Activated CD4-positive, alpha-beta memory T cell treated with anti-CD3 and anti-CD28 coated beads for 36 hours (primary cell): ENCODE measurements around the gene SHISA2. TPM values are rescaled to one million over a fixed set of nuclear protein-coding genes. Genes with fewer than 3 reads are reported as not detected.

Experiments
- CTCF ChIA-PET: fragments of 350-600 bp; sonication (Branson Sonifier 250); formaldehyde crosslinking; loops from one replicate; lab custom pipeline; 2021; ENCODE audit warnings: antibody characterized with exemption, inconsistent platforms; lab: Charles Lee
- POLR2A ChIA-PET: fragments of 350-600 bp; sonication (Branson Sonifier 250); formaldehyde crosslinking; loops from one replicate; lab custom pipeline; 2021; ENCODE audit warnings: antibody characterized with exemption; lab: Charles Lee
- DNase-seq: peaks from one replicate; pipeline ENCODE4 v3.0.0-alpha.2; 2020
- H3K27ac Mint-ChIP-seq: one replicate; pipeline ENCODE4 v1.8.0; 2021; ENCODE audit warnings: mixed read lengths
- H3K27me3 Mint-ChIP-seq: one replicate; pipeline ENCODE4 v1.8.0; 2021; ENCODE audit warnings: mixed read lengths
- H3K36me3 Mint-ChIP-seq: one replicate; pipeline ENCODE4 v1.8.0; 2021; ENCODE audit warnings: mixed read lengths
- H3K4me1 Mint-ChIP-seq: one replicate; pipeline ENCODE4 v1.8.0; 2021; ENCODE audit warnings: low read depth, mixed read lengths
- H3K4me3 Mint-ChIP-seq: one replicate; pipeline ENCODE4 v1.8.0; 2021; ENCODE audit warnings: mild to moderate bottlenecking, mixed read lengths
- H3K9me3 Mint-ChIP-seq: one replicate; pipeline ENCODE4 v1.8.0; 2021; ENCODE audit warnings: mixed read lengths
- intact Hi-C: fragments of 100-400 bp; cut with micrococcal nuclease; formaldehyde crosslinking; loops from one replicate; pipeline ENCODE4 v1.15.1; 2023
- total RNA-seq, 2 experiments: library from RNA; stranded (reverse); gene quantifications; one replicate each; pipeline ENCODE4 v1.2.3, GENCODE V29; 2021

SHISA2 gene
- total RNA-seq, 2 experiments from 2014 or later: 0.17 TPM; not detected in 1

GRCh38 chr13:26012995-26013394 lies 38.8 kb downstream of the SHISA2 start:
- CTCF ChIA-PET: no interaction called here
- no peaks in the 10 kb centered on the region for H3K36me3 Mint-ChIP-seq

GRCh38 chr13:26011996-26012821 lies 39.6 kb downstream of the SHISA2 start:
- ChIA-PET POLR2A (no interaction called here), CTCF (no interaction called here)
- peak; percentile 63 for DNase-seq
- no peak overlapping the region for H3K27ac Mint-ChIP-seq
- H3K27me3 Mint-ChIP-seq: no peaks in the 10 kb centered on the region
- H3K4me1 Mint-ChIP-seq: peaks cover 17% of the 10 kb centered on the region
- intact Hi-C loops: no loop called here
- H3K36me3 Mint-ChIP-seq: no peaks in the 10 kb centered on the region
- peaks cover 5% of the 10 kb centered on the region for H3K9me3 Mint-ChIP-seq
- peak overlapping the region; percentile 64 for H3K4me3 Mint-ChIP-seq

More at GRCh38 chr13:26012995-26013394, 38.8 kb downstream of the SHISA2 start:
- H3K4me1 Mint-ChIP-seq: peaks cover 16% of the 10 kb centered on the region
- no peak overlapping the region for H3K27ac Mint-ChIP-seq
- no peaks in the 10 kb centered on the region for H3K27me3 Mint-ChIP-seq
- H3K4me3 Mint-ChIP-seq: peak overlapping the region; percentile 64
- intact Hi-C loops: no loop called here
- POLR2A ChIA-PET: no interaction called here
- peaks cover 5% of the 10 kb centered on the region for H3K9me3 Mint-ChIP-seq
- DNase-seq: no peak

DNA sequence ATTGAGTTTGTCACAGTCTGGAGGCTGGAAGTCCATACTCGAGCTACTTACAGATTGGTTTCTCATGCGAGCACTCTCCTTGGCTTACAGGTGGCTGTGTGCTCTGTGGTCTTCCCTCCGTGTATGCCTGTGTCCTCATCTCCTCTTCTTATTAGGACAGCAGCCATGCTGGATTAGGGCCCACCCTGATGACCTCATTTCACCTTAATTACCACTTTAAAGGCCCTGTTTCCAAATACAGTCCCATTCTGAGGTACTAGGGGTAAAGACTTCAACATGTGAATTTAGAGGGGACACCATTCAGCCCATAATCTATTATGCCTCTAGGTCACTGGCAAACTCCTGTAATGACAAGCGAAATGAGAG lies 40.6 kb downstream of the SHISA2 start:
- peaks cover 12% of the 10 kb centered on the region for H3K4me1 Mint-ChIP-seq
- H3K4me3 Mint-ChIP-seq: no peak overlapping the region
- no peak overlapping the region for H3K27ac Mint-ChIP-seq
- ChIA-PET CTCF (no interaction called here), POLR2A (no interaction called here)
- intact Hi-C loops: no loop called here
- no peaks in the 10 kb centered on the region for H3K36me3 Mint-ChIP-seq
- no peaks in the 10 kb centered on the region for H3K27me3 Mint-ChIP-seq
- no peak for DNase-seq
- peaks cover 5% of the 10 kb centered on the region for H3K9me3 Mint-ChIP-seq

GRCh38 chr13:26010487-26011207 lies 41.2 kb downstream of the SHISA2 start:
- ChIA-PET CTCF (no interaction called here), POLR2A (no interaction called here)
- Mint-ChIP-seq H3K9me3 (peaks cover 5% of the 10 kb centered on the region), H3K27me3 (no peaks in the 10 kb centered on the region), H3K27ac (no peak overlapping the region), H3K4me1 (peaks cover 12% of the 10 kb centered on the region), H3K4me3 (no peak overlapping the region), H3K36me3 (no peaks in the 10 kb centered on the region)
- intact Hi-C loops: no loop called here
- DNase-seq: no peak

GRCh38 chr13:26007261-26008125 lies 44.3 kb downstream of the SHISA2 start:
- POLR2A ChIA-PET: interaction anchor here (0.6 to 0.7 kb wide), 2 partner anchors 107 to 213 kb away, joined by 3 read pairs; no protein-coding TSS in a partner anchor
- H3K4me3 Mint-ChIP-seq: no peak overlapping the region

More at GRCh38 chr13:26007261-26008125, 44.3 kb downstream of the SHISA2 start:
- intact Hi-C loops: no loop called here
- DNase-seq: no peak
- CTCF ChIA-PET: no interaction called here
- peaks cover 9% of the 10 kb centered on the region for H3K9me3 Mint-ChIP-seq
- peaks cover 6% of the 10 kb centered on the region for H3K36me3 Mint-ChIP-seq
- no peak overlapping the region for H3K27ac Mint-ChIP-seq
- peaks cover 12% of the 10 kb centered on the region for H3K4me1 Mint-ChIP-seq
- H3K27me3 Mint-ChIP-seq: peaks cover 2% of the 10 kb centered on the region

Other genes with a start within 250 kb of the SHISA2 start
- gene RNF6, start 170.3 kb upstream of the SHISA2 start, total RNA-seq: 10 to 100 TPM; 40.7 to 45.0 TPM
- gene CDK8, start 202.1 kb upstream of the SHISA2 start, total RNA-seq: 10 to 100 TPM; 14.6 to 15.0 TPM